Cardiac muscle cell (in vitro differentiated cells and primary cell): ENCODE results near the gene TBCE. TPM values are rescaled to one million over a fixed set of nuclear protein-coding genes. Genes with fewer than 3 reads are reported as not detected.

Source experiments
- DNase-seq, 2 donors: peaks; one replicate each; pipeline versions ENCODE4 v3.0.0 to v3.0.0-alpha.2; 2010 to 2017; ENCODE audit warnings: low read depth in 1 of 2, low spot score in 1 of 2
- H3K27ac ChIP-seq: fragments of 200-600 bp; sonication (generic); 2 replicates; pipeline ENCODE4 v1.5.1; 2016
- H3K27me3 ChIP-seq: fragments of 200-600 bp; sonication (generic); 2 replicates; pipeline ENCODE4 v1.6.0; 2016; ENCODE audit warnings: control low read depth
- H3K36me3 ChIP-seq: fragments of 200-600 bp; sonication (generic); 2 replicates; pipeline ENCODE4 v1.5.1; 2016; ENCODE audit warnings: control low read depth
- H3K4me1 ChIP-seq: fragments of 200-600 bp; sonication (generic); 2 replicates; pipeline ENCODE4 v1.8.1; 2017; ENCODE audit warnings: low read depth, mild to moderate bottlenecking, mixed run types
- H3K4me3 ChIP-seq: fragments of 200-600 bp; sonication (generic); 2 replicates; pipeline ENCODE4 v1.5.1; 2016; ENCODE audit warnings: mild to moderate bottlenecking
- H3K9me3 ChIP-seq: fragments of 200-600 bp; sonication (generic); 2 replicates; pipeline ENCODE4 v1.5.1; 2017; ENCODE audit warnings: low read depth, mild to moderate bottlenecking, control low read depth
- CTCF ChIP-seq: IDR thresholded peaks from 2 replicates; pipeline ENCODE4 v1.5.1; 2012; ENCODE audit warnings: low read depth, mild to moderate bottlenecking, low read length
- polyA plus RNA-seq: library from polyadenylated mRNA; unstranded; fragments of >200 nt; fragmentation: Nextera tagmentation; extraction: Ambion mirVana; gene quantifications from 2 replicates; pipeline ENCODE4 v1.2.1, GENCODE V29; 2016
- total RNA-seq: library from RNA; depleted of rRNA; stranded (reverse); fragments of >200 nt; gene quantifications from 2 replicates; pipeline ENCODE4 v1.2.3, GENCODE V29; 2016

The TBCE gene
- total and polyA plus RNA-seq, 2 experiments from 2014 or later = 17.9 to 34.8 TPM

GRCh38 chr1:235399661-235400060, 32.4 kb downstream of the TBCE start:
- DNase-seq = no peak
- H3K27ac ChIP-seq = no peak overlapping the region
- H3K4me3 ChIP-seq = no peak overlapping the region
- H3K9me3 ChIP-seq = no peaks in the 10 kb centered on the region
- no peak for TF ChIP-seq CTCF
- peaks cover 4% of the 10 kb centered on the region for H3K36me3 ChIP-seq
- H3K4me1 ChIP-seq = no peaks in the 10 kb centered on the region
- no peaks in the 10 kb centered on the region for H3K27me3 ChIP-seq

GRCh38 chr1:235401251-235401650, 34.0 kb downstream of the TBCE start:
- TF ChIP-seq CTCF = no peak
- Histone ChIP-seq H3K36me3 (peaks cover 4% of the 10 kb centered on the region), H3K27ac (no peak overlapping the region), H3K4me1 (no peaks in the 10 kb centered on the region), H3K27me3 (no peaks in the 10 kb centered on the region), H3K4me3 (no peak overlapping the region), H3K9me3 (no peaks in the 10 kb centered on the region)
- peak in 1 of 2 donors; percentile 24 for DNase-seq

- H3K27ac ChIP-seq = no peak overlapping the region
- H3K4me3 ChIP-seq = no peak overlapping the region
- H3K4me1 ChIP-seq = no peaks in the 10 kb centered on the region
- DNase-seq = no peak
- H3K27me3 ChIP-seq = no peaks in the 10 kb centered on the region
- no peak for TF ChIP-seq CTCF
- no peaks in the 10 kb centered on the region for H3K9me3 ChIP-seq
- H3K36me3 ChIP-seq = peaks cover 4% of the 10 kb centered on the region
These were observed 35.4 kb downstream of the TBCE start for GRCh38 chr1:235402457-235403200.

- DNase-seq = no peak
- H3K27ac ChIP-seq = no peak overlapping the region
These were observed 36.4 kb downstream of the TBCE start for GRCh38 chr1:235403593-235403992.

GRCh38 chr1:235404190-235404589, 37.0 kb downstream of the TBCE start:
- H3K9me3 ChIP-seq = no peaks in the 10 kb centered on the region
- no peak overlapping the region for H3K27ac ChIP-seq
- no peak for DNase-seq
- H3K27me3 ChIP-seq = no peaks in the 10 kb centered on the region
- TF ChIP-seq CTCF = no peak
- no peaks in the 10 kb centered on the region for H3K4me1 ChIP-seq
- H3K36me3 ChIP-seq = peaks cover 4% of the 10 kb centered on the region
- no peak overlapping the region for H3K4me3 ChIP-seq

More at GRCh38 chr1:235403593-235403992, 36.4 kb downstream of the TBCE start:
- Histone ChIP-seq H3K4me1 (no peaks in the 10 kb centered on the region), H3K9me3 (no peaks in the 10 kb centered on the region), H3K27me3 (no peaks in the 10 kb centered on the region), H3K4me3 (no peak overlapping the region), H3K36me3 (peaks cover 4% of the 10 kb centered on the region)
- TF ChIP-seq CTCF = no peak
